Ovary (tissue), 9 donors: ENCODE measurements around the gene DBF4B. TPM values are rescaled to one million over a fixed set of nuclear protein-coding genes. Genes with fewer than 3 reads are reported as not detected.

Source experiments
- DNase-seq, 5 donors: peaks; one replicate each; pipeline ENCODE4 v3.0.0-alpha.2; 2019 to 2020
- H3K27ac ChIP-seq, 2 donors: fragments of 200-600 bp; one replicate each; pipeline versions ENCODE4 v1.5.1 to v1.8.0; 2019 to 2022
- H3K27me3 ChIP-seq: fragments of 200-600 bp; one replicate; pipeline ENCODE4 v1.8.0; 2022
- H3K36me3 ChIP-seq: fragments of 200-600 bp; sonication (generic); one replicate; pipeline ENCODE4 v1.5.1; 2019
- H3K4me1 ChIP-seq: one replicate; pipeline ENCODE4 v1.8.1; 2013; ENCODE audit warnings: mild to moderate bottlenecking, moderate library complexity; ENCODE audit not compliant: insufficient read depth
- H3K4me3 ChIP-seq: fragments of 200-600 bp; sonication (generic); one replicate; pipeline ENCODE4 v1.5.1; 2017
- H3K9me3 ChIP-seq, 2 donors: fragments of 200-600 bp in 1 of 2; sonication (generic) in 1 of 2; one replicate each; pipeline versions ENCODE4 v1.5.1 to v1.8.1; 2013 to 2019; ENCODE audit warnings: mild to moderate bottlenecking in 1 of 2, moderate library complexity in 1 of 2
- CTCF ChIP-seq, 3 donors: fragments of 450-650 bp in 2 of 3; fragments of 200-600 bp in 1 of 3; IDR thresholded peaks; one replicate each; pipeline versions ENCODE4 v1.5.1 to v1.8.0; 2016 to 2022; ENCODE audit warnings: antibody characterized with exemption in 3 of 3, mild to moderate bottlenecking in 1 of 3
- EP300 ChIP-seq: sonication (generic); formaldehyde crosslinking; IDR thresholded peaks from one replicate; pipeline ENCODE4 v1.6.1; 2017; ENCODE audit warnings: antibody characterized with exemption
- POLR2A ChIP-seq: fragments of 450-650 bp; IDR thresholded peaks from one replicate; pipeline ENCODE4 v1.6.1; 2017; ENCODE audit warnings: antibody characterized with exemption, mild to moderate bottlenecking, moderate library complexity
- WGBS, 3 donors: extraction: QIAGEN DNeasy Blood & Tissue Kit in 1 of 3; methylation state at CpG; one replicate each; pipeline versions ENCODE4 v1.1.5 to v1.1.7; 2013 to 2017; 5-methylcytosine and 5-hydroxymethylcytosine counted together
- intact Hi-C, 4 donors: fragments of 100-400 bp; cut with DNase I; formaldehyde crosslinking; loops; one replicate each; pipeline versions ENCODE4 v1.11.0 to v1.15.1; 2022 to 2023
- polyA plus RNA-seq, 2 donors: library from polyadenylated mRNA; stranded (reverse); fragments of 200-250 nt in 1 of 2; fragments of 350-450 nt in 1 of 2; fragmentation: Illumina TruSeq in 1 of 2; extraction: RNeasy Lipid Tissue Mini Kit (QIAGEN cat#74804) in 1 of 2; gene quantifications; one replicate each; pipeline ENCODE4 v1.2.3, GENCODE V29; 2013 to 2014
- total RNA-seq, 7 donors: library from RNA; depleted of rRNA in 2 of 7; stranded (reverse); fragments of >200 nt in 2 of 7; fragmentation: NEBNext Ultra II Directional in 3 of 7; extraction: Animal tissue kit (Norgen Biotek cat#: 25700) in 3 of 7; gene quantifications; one replicate each; pipeline versions ENCODE4 v1.1.0 to v1.2.4, GENCODE V29; 2016 to 2023
- donor health status: DM: no; HTN: no; CAD: no; lungs with moderate emphysema.
- donor health status: DM: no; HTN: no; CAD: no.
- donor health status: Bipolar disorder and iron deficiency.
- donor health status: DM: yes; HTN: yes; CAD: no.
- donor health status: DM: no; HTN: no; CAD: no.
- donor health status: DM: yes; HTN: yes; CAD: no.

DBF4B gene
- total and polyA plus RNA-seq, 9 donors, result 3.1 to 9.7 (median 6.7) TPM

GRCh38 chr17:44794851-44795413 lies 86.5 kb downstream of the DBF4B start:
- no peak overlapping the region for H3K27ac ChIP-seq
- H3K36me3 ChIP-seq, result no peaks in the 10 kb centered on the region
- peak in 1 of 5 donors; percentile 6 for DNase-seq
- intact Hi-C loops, result no loop called here
- H3K9me3 ChIP-seq, result no peaks in the 10 kb centered on the region
- H3K27me3 ChIP-seq, result no peaks in the 10 kb centered on the region
- no peaks in the 10 kb centered on the region for H3K4me1 ChIP-seq
- WGBS, 3 donors, result 64 to 77% (median 69%) methylated on average over 10 of the region's 10 CpGs
- no peak overlapping the region for H3K4me3 ChIP-seq
- TF ChIP-seq EP300 (no peak), POLR2A (no peak), CTCF (IDR thresholded peaks at IDR 0.05) (no peak)

GRCh38 chr17:44795421-44795820 lies 87.0 kb downstream of the DBF4B start:
- Histone ChIP-seq H3K27me3 (no peaks in the 10 kb centered on the region), H3K4me1 (no peaks in the 10 kb centered on the region), H3K36me3 (no peaks in the 10 kb centered on the region), H3K4me3 (no peak overlapping the region), H3K27ac (no peak overlapping the region), H3K9me3 (no peaks in the 10 kb centered on the region)
- no peak for DNase-seq
- WGBS, 3 donors, result 75 to 86% (median 84%) methylated on average over 9 of the region's 9 CpGs
- TF ChIP-seq POLR2A (no peak), EP300 (no peak), CTCF (IDR thresholded peaks at IDR 0.05) (no peak)
- intact Hi-C loops, result no loop called here

- H3K27ac ChIP-seq, result no peak overlapping the region
- no peaks in the 10 kb centered on the region for H3K36me3 ChIP-seq
- no peak for TF ChIP-seq EP300
- no peak for TF ChIP-seq CTCF (IDR thresholded peaks at IDR 0.05)
- TF ChIP-seq POLR2A, result no peak
- WGBS, 3 donors, result 70 to 81% (median 81%) methylated on average over 10 of the region's 10 CpGs
- H3K4me1 ChIP-seq, result no peaks in the 10 kb centered on the region
- no peaks in the 10 kb centered on the region for H3K9me3 ChIP-seq
- intact Hi-C loops, result no loop called here
- no peaks in the 10 kb centered on the region for H3K27me3 ChIP-seq
- H3K4me3 ChIP-seq, result no peak overlapping the region
- DNase-seq, result peak in 1 of 5 donors; percentile 13
Measured at GRCh38 chr17:44795928-44796327, 87.5 kb downstream of the DBF4B start.

- 92 to 95% (median 94%) methylated on average over 9 of the region's 9 CpGs for WGBS, 3 donors
- Histone ChIP-seq H3K9me3 (no peaks in the 10 kb centered on the region), H3K27me3 (no peaks in the 10 kb centered on the region), H3K36me3 (no peaks in the 10 kb centered on the region), H3K27ac (no peak overlapping the region), H3K4me1 (no peaks in the 10 kb centered on the region), H3K4me3 (peak overlapping the region; percentile 8)
- DNase-seq, result peak in 1 of 5 donors; percentile 4
- intact Hi-C loops, result no loop called here
- TF ChIP-seq POLR2A, result no peak
- TF ChIP-seq CTCF (IDR thresholded peaks at IDR 0.05), result no peak
- TF ChIP-seq EP300, result no peak
Measured at GRCh38 chr17:44796731-44797130, 88.3 kb downstream of the DBF4B start.
